ENCODE results near the gene AASDH.

Gene AASDH

GRCh38 chr4:56348576-56348975, 38.7 kb downstream of the AASDH start:
- no peak overlapping the region for H3K4me2 ChIP-seq (ENCODE audit: low read depth, low read length, poor library complexity, severe bottlenecking)

GRCh38 chr4:56345458-56345857, 41.8 kb downstream of the AASDH start:
- H3K27me3 ChIP-seq (ENCODE audit: low read length): no peaks in the 10 kb centered on the region
- no peaks in the 10 kb centered on the region for H3K9me3 ChIP-seq (ENCODE audit: insufficient read depth, low read length)
- H3K4me3 ChIP-seq (ENCODE audit: insufficient read depth, low read length, poor library complexity, severe bottlenecking): no peak overlapping the region
- no peak overlapping the region for H3K9ac ChIP-seq (ENCODE audit: low read length)
- H3K79me2 ChIP-seq (ENCODE audit: insufficient read depth, low read length): no peaks in the 10 kb centered on the region
- no peak for TF ChIP-seq CTCF (IDR thresholded peaks at IDR 0.05; ENCODE audit: insufficient read depth, low read length, poor library complexity, severe bottlenecking)
- TF ChIP-seq EZH2phosphoT487 (conservative IDR thresholded peaks at IDR 0.05; ENCODE audit: low read length): no peak
- no peak overlapping the region for H3K4me2 ChIP-seq (ENCODE audit: low read depth, low read length, poor library complexity, severe bottlenecking)
- H4K20me1 ChIP-seq (ENCODE audit: low read depth, low read length): no peaks in the 10 kb centered on the region
- H3K27ac ChIP-seq (ENCODE audit: low read depth, low read length): no peak overlapping the region
- no peaks in the 10 kb centered on the region for H3K9me2 ChIP-seq (replicated peaks; ENCODE audit: insufficient read depth, low read length)
- H2AFZ ChIP-seq (ENCODE audit: low read depth, low read length, severe bottlenecking): no peak overlapping the region
- H3F3A ChIP-seq (ENCODE audit: insufficient read depth): no peaks in the 10 kb centered on the region
- no peaks in the 10 kb centered on the region for H3K36me3 ChIP-seq (ENCODE audit: low read length)

More at GRCh38 chr4:56348576-56348975, 38.7 kb downstream of the AASDH start:
- H3K36me3 ChIP-seq (ENCODE audit: low read length): no peaks in the 10 kb centered on the region
- TF ChIP-seq EZH2phosphoT487 (conservative IDR thresholded peaks at IDR 0.05; ENCODE audit: low read length) (no peak), CTCF (IDR thresholded peaks at IDR 0.05; ENCODE audit: insufficient read depth, low read length, poor library complexity, severe bottlenecking) (no peak)
- no peaks in the 10 kb centered on the region for H3K9me2 ChIP-seq (replicated peaks; ENCODE audit: insufficient read depth, low read length)
- no peaks in the 10 kb centered on the region for H3K27me3 ChIP-seq (ENCODE audit: low read length)
- H3K4me3 ChIP-seq (ENCODE audit: insufficient read depth, low read length, poor library complexity, severe bottlenecking): no peak overlapping the region
- H2AFZ ChIP-seq (ENCODE audit: low read depth, low read length, severe bottlenecking): no peak overlapping the region
- no peak overlapping the region for H3K9ac ChIP-seq (ENCODE audit: low read length)
- no peaks in the 10 kb centered on the region for H3K79me2 ChIP-seq (ENCODE audit: insufficient read depth, low read length)
- H3K27ac ChIP-seq (ENCODE audit: low read depth, low read length): no peak overlapping the region
- H4K20me1 ChIP-seq (ENCODE audit: low read depth, low read length): no peaks in the 10 kb centered on the region
- no peaks in the 10 kb centered on the region for H3K9me3 ChIP-seq (ENCODE audit: insufficient read depth, low read length)
- H3F3A ChIP-seq (ENCODE audit: insufficient read depth): no peaks in the 10 kb centered on the region

GRCh38 chr4:56342746-56343145, 44.5 kb downstream of the AASDH start:
- Histone ChIP-seq H4K20me1 (ENCODE audit: low read depth, low read length) (no peaks in the 10 kb centered on the region), H3K79me2 (ENCODE audit: insufficient read depth, low read length) (no peaks in the 10 kb centered on the region), H3K4me2 (ENCODE audit: low read depth, low read length, poor library complexity, severe bottlenecking) (no peak overlapping the region), H3F3A (ENCODE audit: insufficient read depth) (no peaks in the 10 kb centered on the region), H3K9me2 (replicated peaks; ENCODE audit: insufficient read depth, low read length) (no peaks in the 10 kb centered on the region), H3K9me3 (ENCODE audit: insufficient read depth, low read length) (no peaks in the 10 kb centered on the region), H3K36me3 (ENCODE audit: low read length) (no peaks in the 10 kb centered on the region), H3K4me3 (ENCODE audit: insufficient read depth, low read length, poor library complexity, severe bottlenecking) (no peak overlapping the region), H3K27me3 (ENCODE audit: low read length) (no peaks in the 10 kb centered on the region), H3K9ac (ENCODE audit: low read length) (no peak overlapping the region), H2AFZ (ENCODE audit: low read depth, low read length, severe bottlenecking) (no peak overlapping the region), H3K27ac (ENCODE audit: low read depth, low read length) (no peak overlapping the region)
- TF ChIP-seq EZH2phosphoT487 (conservative IDR thresholded peaks at IDR 0.05; ENCODE audit: low read length) (no peak), CTCF (IDR thresholded peaks at IDR 0.05; ENCODE audit: insufficient read depth, low read length, poor library complexity, severe bottlenecking) (no peak)
